Gastroesophageal sphincter (tissue), 3 donors: ENCODE measurements around the gene TMCC1.

Experiments
- CTCF ChIP-seq, 4 experiments: fragments of 200-600 bp in 2 of 4; fragments of 450-650 bp in 2 of 4; sonication (generic) in 1 of 4; IDR thresholded peaks; one replicate each; pipeline ENCODE4 v1.5.1; 2017 to 2019; ENCODE audit warnings: antibody characterized with exemption in 4 of 4, mild to moderate bottlenecking in 2 of 4, moderate library complexity in 2 of 4
- POLR2A ChIP-seq, 2 donors: fragments of 450-650 bp; IDR thresholded peaks; one replicate each; pipeline ENCODE4 v1.6.1; 2017; ENCODE audit warnings: antibody characterized with exemption in 2 of 2, mild to moderate bottlenecking in 2 of 2, moderate library complexity in 1 of 2

- TF ChIP-seq POLR2A (IDR thresholded peaks at IDR 0.05) (no peak), CTCF (IDR thresholded peaks at IDR 0.05) (no peak)
Observed at GRCh38 chr3:129673897-129674797, 219.4 kb downstream of the TMCC1 start.
